ENCODE measurements around the gene MAGEB1. TPM values are rescaled to one million over a fixed set of nuclear protein-coding genes. Genes with fewer than 3 reads are reported as not detected.

MAGEB1 gene
- total RNA-seq, 1 donor from 2014 or later, result not detected

GRCh38 chrX:30296408-30297254, 49.7 kb downstream of the MAGEB1 start:
- DNase-seq (ENCODE audit: low spot score), result no peak

- no peak for DNase-seq (ENCODE audit: low spot score)
These were observed 54.3 kb downstream of the MAGEB1 start for GRCh38 chrX:30301208-30301607.

Other genes starting within 250 kb of the MAGEB1 start
- not detected for gene MAGEB2, start 31.6 kb upstream of the MAGEB1 start, total RNA-seq
- gene MAGEB3, start 16.5 kb upstream of the MAGEB1 start, total RNA-seq, result not detected
- gene MAGEB4, start 5.1 kb upstream of the MAGEB1 start, total RNA-seq, result not detected
- not detected for gene NR0B1, start 62.2 kb downstream of the MAGEB1 start, total RNA-seq

Measured in mucosa of gallbladder (tissue), 1 donor.